ENCODE measurements around the gene NHS. TPM values are rescaled to one million over a fixed set of nuclear protein-coding genes. Genes with fewer than 3 reads are reported as not detected.

NHS gene
- polyA plus RNA-seq, 3 donors = 15.2 to 26.8 (median 25.4) TPM

GRCh38 chrX:17403189-17403691 is 28.2 kb downstream of the NHS start:
- DNase-seq = no peak

DNA sequence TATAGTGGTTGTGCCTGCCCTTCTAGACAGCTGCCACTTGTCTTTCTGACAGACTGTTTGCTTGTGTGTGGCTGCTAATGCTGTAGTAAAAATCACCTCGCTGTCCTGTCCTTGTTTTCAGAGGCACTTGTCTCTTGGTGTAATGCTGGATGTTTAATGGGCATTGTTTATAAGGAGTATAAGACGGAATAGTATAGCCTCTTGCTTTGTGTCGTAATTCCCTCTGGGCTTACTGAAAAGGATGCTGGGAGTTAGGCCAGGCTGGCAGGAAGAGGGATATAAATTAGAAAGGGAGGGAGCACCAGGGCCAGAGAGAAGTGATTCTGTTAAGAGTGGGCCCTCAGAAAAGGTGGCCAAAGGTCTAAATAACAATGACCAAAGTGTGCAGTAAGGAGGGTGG is 29.0 kb downstream of the NHS start:
- no peak for DNase-seq

- DNase-seq = no peak
Measured at GRCh38 chrX:17405225-17405969, 30.4 kb downstream of the NHS start.

DNA sequence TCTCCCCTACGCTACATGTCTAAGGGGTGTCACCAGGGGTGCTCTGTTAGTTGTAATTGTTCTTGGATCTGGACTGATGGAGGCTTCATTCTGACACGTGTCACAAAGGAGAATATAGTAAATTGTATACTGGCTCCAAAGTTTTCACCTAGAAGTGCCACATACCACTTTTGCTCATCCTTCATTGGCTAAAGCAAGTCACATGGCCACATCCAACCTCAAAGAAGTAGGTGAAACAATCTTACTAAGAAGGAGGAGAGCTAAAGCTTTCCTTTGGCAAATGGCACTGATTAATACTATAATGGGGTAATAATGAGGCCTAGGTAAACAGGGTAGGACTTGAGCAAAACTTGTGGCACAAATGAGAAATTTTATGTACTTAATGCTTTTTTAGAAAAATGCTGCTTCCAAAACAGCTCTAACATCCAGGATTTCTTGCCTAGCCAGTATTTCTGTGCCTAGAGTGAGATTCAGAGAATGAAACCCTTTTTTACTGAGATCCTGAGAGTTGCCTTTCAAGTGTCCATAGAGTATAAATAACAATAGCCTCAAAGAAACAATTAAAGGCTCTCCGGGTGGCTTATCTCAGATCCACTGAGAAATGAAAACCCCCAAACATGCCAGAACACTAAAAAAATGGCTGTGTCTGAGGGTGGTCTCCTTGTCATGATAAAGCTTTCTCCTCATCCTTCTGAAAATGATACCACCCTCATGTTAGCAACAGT is 34.7 kb downstream of the NHS start:
- DNase-seq = no peak

DNA sequence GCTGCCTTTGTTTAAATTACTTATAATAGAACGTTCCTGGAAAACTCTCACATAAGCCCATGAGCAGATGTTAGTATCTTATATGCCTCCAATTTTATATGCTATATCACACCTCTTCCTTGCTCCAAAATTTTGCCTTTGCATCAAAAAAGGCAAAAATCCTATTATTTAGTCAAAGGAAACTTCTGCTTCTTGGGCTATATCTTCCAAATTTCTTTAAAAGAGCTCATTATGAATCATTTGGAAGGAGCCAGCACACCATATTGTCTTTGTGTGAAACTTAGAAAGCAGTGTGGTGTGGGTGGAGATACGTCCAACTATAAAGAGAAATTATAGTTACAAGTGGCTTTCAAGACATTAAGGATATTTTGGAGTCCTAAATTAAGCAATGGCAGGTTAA is 35.7 kb downstream of the NHS start:
- DNase-seq = no peak

DNA sequence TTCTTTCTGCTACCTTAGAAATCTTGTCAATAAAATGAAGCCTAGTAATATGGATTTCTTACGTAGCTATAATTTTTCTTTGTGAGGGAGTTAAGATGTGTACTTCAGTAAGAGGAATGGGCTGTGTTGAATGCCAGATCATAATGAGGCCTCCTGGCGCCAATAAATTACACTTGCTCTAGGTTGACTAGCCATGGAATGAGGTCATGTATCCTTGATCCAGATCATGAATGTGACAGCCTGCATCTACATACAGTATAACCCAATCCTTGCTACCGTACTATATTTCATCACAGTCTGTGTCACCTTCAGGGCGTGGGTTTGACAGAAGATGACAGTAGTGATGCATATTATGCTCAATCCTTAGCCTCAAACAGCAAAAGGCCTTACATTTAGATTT is 36.2 kb downstream of the NHS start:
- DNase-seq = peak; percentile 37

DNA sequence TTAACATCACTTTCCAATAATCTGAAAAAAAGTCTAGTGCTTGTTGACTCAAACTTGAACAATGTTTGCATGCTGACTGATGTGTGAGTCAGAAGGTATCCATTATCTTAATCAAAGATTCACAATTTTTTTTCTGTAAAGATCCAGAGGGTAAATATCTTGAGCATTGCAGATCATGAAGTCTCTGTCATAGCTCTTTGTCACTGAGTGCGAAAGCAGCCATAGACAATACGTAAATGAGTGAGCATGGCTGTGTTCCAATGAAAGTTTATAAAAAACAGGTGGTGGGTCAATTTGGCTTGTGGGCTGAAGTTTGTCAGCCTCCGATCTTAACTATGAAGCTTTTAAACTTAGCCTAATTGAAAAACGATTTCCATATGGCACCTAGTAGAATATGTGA is 37.7 kb downstream of the NHS start:
- DNase-seq = no peak

- no peak for DNase-seq
Measured at GRCh38 chrX:17413228-17413627, 38.2 kb downstream of the NHS start.

DNA sequence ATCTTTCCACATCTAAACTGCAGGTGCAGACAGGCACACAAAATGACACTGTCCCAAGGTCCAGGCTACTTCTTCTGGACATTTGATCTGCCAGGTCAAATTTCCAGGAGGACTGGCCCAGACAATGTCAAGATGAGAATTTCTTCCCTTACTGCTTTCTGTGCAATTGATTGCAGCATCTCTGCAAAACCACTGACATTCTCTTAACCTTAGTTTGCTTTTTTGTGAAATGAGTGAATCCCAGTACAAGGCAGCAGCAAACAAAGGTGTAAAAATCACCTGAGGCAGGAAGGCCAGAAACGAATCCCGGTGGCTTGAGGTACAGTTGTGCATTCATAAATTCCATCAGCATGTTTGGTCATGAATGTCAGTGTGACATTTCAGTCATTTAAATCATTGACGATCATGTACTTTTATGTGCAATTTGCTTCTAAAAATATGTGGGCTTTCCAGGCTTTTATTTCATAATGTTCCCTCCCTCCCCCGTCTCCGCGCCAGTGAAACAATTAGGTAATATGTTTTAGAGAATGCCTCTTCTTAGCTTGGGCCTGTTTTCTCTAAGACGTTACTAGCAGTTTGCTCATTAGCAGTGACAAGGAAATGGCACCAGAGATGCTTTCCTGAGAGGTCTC is 39.1 kb downstream of the NHS start:
- no peak for DNase-seq

- DNase-seq = no peak
Measured at GRCh38 chrX:17414839-17415238, 39.8 kb downstream of the NHS start.

GRCh38 chrX:17415242-17415810 is 40.3 kb downstream of the NHS start:
- DNase-seq = no peak

DNA sequence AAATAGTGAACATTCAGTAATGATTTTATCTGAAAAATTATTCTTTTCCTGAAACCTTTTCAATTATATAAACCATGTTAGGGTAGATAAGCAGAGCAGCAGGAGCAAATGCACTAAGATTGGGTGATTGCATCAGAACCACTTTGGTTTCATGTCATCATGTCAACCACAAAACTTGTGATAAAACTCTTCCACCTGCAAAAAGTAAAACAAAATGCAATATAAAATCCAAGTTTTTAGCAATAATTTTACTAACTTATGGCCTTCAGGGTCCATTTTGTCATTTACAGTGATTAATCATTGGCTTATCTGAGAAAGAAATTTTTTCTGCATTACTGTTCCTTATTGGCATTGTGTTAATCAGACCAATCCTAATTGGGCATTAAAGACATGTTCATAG is 42.4 kb downstream of the NHS start:
- DNase-seq = no peak

- DNase-seq = no peak
Measured at GRCh38 chrX:17425136-17425535, 50.1 kb downstream of the NHS start.

DNA sequence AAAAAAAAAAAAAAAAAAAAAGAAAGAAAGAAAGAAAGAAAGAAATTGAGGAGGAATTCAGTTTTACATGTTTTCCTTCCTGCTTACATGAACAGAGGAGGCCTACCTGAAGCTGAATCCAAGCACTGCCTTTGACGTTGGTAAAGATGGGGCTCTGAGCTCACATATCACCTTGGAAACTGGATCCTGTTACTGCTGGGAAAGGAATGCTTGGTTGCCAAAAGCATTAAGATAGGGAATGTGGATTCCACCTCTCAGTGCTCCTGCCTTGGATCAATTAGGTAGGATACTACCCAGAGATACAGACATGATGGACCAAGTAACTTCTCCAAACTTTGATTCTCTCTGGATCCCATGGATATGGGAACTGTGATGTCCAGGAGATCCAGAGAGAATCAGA is 50.6 kb downstream of the NHS start:
- no peak for DNase-seq

GRCh38 chrX:17431171-17431570 is 56.2 kb downstream of the NHS start:
- DNase-seq = no peak

DNA sequence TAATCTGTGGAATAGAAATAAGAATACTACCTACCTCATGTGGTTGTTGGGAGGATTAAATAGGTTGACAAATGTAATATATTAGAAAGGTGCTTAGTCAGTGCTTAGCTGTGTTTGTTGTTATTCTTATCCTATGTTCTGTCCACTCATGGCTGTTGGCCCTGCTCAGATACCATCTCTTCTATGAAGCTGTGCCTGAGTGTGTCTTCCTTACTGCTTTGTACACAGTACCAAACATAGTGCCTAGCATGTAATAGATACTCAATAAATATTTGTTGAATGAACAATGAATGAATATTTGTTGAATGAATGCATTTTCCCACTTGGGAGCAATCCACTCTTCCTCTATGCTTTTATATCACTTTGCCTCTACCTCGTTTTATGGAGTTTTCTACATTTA is 57.2 kb downstream of the NHS start:
- no peak for DNase-seq

- DNase-seq = no peak
Measured at GRCh38 chrX:17433965-17434364, 59.0 kb downstream of the NHS start.

GRCh38 chrX:17435476-17435875 is 60.5 kb downstream of the NHS start:
- DNase-seq = no peak

DNA sequence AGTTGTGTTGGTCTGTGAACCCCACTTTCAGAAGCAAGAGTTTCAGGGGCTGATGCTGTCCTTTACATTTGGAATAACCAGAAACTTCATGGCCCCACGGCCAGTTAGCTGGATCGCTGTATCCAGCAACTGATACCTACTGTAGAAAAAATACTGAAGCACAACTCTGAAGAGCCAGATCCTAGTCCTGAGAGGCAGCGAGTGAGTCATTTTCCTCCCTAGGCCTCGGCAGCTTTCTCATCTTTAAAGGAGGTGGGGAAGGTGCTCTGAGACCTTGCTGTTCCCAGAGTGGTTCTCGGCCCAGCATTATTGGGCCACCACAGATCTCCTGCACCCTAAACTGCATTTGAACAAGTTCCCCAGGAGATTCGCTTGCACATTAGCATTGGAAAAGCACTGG is 63.2 kb downstream of the NHS start:
- no peak for DNase-seq

DNA sequence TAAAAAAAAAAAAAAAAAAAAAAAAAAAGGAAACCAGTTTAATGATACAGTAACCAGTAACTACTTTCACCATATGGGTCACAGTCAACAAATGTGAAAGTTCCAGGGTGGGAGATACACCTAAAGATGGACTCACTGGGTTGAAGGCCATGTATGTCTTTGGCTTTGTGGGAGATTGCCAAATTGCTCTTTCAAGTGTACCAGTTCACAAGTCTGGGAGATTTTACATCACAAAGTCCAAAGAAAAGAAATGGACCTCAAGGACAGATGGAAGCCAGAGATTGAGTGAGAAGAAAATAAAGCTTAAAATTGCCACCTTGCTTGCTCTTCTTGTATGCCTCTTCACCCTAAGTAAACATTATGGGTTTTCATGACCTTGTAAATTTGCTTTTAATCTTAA is 65.3 kb downstream of the NHS start:
- DNase-seq = no peak

DNA sequence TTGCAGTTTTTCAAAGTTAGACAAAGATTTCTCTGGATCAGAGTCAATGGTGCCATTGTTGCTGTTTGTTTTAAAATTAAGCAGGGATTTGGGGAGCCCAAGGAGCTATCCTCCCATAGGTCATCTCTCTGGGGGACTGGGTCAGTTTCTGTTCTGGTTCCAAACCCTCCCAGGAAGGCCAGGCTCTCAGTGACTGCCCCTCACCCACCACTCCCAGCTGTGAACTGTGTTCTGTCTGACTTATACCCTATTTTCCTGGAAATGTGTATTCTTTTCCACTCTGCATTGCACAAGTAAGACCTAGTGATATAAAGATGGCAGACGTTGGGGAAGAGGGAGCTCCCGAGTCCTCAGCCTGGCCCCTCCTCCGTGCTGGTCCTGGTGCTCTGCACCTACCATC is 65.8 kb downstream of the NHS start:
- DNase-seq = no peak

DNA sequence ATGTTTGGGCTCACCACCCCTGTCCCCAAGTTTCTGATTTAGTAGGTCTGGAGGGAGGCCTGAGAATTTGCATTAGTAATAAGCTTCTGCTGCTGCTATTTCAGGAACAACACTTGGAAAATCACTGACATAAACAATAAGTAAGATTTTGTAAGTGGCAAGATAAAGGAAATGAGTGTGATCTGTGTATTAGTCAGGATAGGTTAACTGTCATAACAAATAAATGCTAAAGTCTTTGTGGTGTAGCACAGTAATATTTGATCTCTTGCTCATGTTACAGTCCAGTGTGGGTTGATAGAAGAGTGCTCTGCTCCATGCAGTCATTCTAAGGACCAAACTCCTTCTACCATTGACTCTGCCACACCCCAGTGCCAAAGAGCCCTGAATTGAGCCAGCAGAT is 67.0 kb downstream of the NHS start:
- DNase-seq = no peak

GRCh38 chrX:17442898-17443297 is 67.9 kb downstream of the NHS start:
- no peak for DNase-seq

All from renal pelvis (tissue), 4 donors.